GM12873 (cell line): ENCODE data around the gene MYOZ2.

ENCODE experiments used
- CTCF ChIP-seq: IDR thresholded peaks from 2 replicates; pipeline ENCODE4 v1.5.1; 2012; ENCODE audit warnings: low read depth, mild to moderate bottlenecking, moderate library complexity, low read length, control low read depth; ENCODE audit not compliant: insufficient read depth; ENCODE audit errors: missing control alignments

The MYOZ2 gene

GRCh38 chr4:119207051-119207450, 71.4 kb downstream of the MYOZ2 start:
- TF ChIP-seq CTCF, result no peak

DNA sequence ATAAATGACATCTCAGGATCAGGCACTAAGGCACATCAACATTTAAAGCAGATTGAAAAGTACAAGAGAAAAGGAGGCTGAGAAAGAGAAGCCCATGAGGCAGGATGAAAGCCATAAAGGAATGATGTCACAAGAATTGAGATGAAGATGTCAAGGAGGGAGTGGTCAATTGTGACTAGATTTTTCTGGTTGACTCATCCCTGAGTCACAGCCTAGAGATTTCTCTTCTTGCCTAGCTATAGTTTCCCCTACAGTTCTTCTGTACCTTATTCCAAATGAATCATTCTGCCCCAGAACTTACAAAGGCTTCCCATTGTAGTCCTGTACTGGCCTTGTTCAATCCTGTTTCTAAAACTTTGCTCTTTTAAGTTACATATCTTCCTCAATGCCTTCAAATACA, 73.4 kb downstream of the MYOZ2 start:
- no peak for TF ChIP-seq CTCF

DNA sequence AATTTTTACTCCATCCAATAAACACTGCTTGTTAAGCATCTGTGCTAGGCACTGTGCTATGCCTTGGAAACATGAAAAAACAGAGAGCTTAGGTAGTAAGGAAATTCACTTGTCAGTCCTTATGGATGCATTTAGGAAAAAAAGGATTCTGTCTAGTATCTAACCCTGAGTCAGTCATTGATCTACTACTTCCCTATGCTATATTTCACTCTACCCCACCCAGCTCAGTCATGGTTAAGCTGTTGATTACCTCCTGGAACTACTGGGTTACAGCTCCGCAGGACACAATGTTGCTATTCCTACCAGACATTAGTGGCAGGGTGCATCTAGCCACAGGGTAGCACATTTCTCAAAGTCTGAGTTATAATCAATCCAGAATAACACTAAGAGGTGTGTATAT, 74.0 kb downstream of the MYOZ2 start:
- no peak for TF ChIP-seq CTCF

DNA sequence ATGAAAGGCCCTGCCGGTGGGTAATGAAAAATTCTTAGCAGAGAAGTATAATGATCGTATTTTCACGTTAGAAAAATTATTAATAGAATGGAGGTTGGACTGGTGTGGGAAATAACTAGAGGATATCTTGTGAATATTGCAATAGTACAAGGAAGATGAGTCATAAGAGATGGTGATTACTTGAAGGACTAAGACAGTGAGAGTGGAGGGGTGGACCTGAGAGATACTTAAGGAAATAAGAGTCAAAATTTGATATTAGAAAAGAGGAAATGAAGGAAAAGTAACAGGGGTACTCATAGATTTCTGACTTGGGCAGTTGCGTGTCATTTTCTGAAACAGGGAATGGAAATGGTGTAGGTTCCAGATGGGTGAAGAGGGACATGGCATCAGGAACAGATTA, 75.1 kb downstream of the MYOZ2 start:
- TF ChIP-seq CTCF, result no peak

- no peak for TF ChIP-seq CTCF
These were observed 76.2 kb downstream of the MYOZ2 start for GRCh38 chr4:119211867-119212233.

- no peak for TF ChIP-seq CTCF
These were observed 76.8 kb downstream of the MYOZ2 start, which contains the start of gene USP53 for GRCh38 chr4:119212234-119212963. Gene USP53, plus strand, starts transcription at chr4:119212713. Its CDS starts 27,047 bp downstream, at chr4:119239760.

- TF ChIP-seq CTCF, result peak; percentile 46
These were observed 77.5 kb downstream of the MYOZ2 start for GRCh38 chr4:119212964-119213606.
